Type B pancreatic cell (in vitro differentiated cells): ENCODE measurements around the gene GRAMD4. TPM values are rescaled to one million over a fixed set of nuclear protein-coding genes. Genes with fewer than 3 reads are reported as not detected.
"Not testable (repeated sequence)": the region's sequence is repeated elsewhere in the genome, so short reads cannot be mapped to it uniquely, and the experiment has no call there.

Experiments used
- DNase-seq: peaks from one replicate; pipeline ENCODE4 v3.0.0; 2021; ENCODE audit warnings: mixed read lengths; ENCODE audit not compliant: unreplicated experiment; ENCODE audit errors: extremely low spot score
- H3K27ac Mint-ChIP-seq: 2 replicates; pipeline ENCODE4 v1.8.0; 2021; ENCODE audit warnings: mild to moderate bottlenecking, mixed read lengths
- H3K27me3 Mint-ChIP-seq: 2 replicates; pipeline ENCODE4 v1.8.0; 2021; ENCODE audit warnings: mixed read lengths
- H3K36me3 Mint-ChIP-seq: 2 replicates; pipeline ENCODE4 v1.8.0; 2021; ENCODE audit warnings: mixed read lengths
- H3K4me1 Mint-ChIP-seq: one replicate; pipeline ENCODE4 v1.8.0; 2021; ENCODE audit warnings: mixed read lengths; ENCODE audit not compliant: unreplicated experiment
- H3K4me3 Mint-ChIP-seq: 2 replicates; pipeline ENCODE4 v1.8.0; 2021; ENCODE audit warnings: mild to moderate bottlenecking, mixed read lengths
- H3K9me3 Mint-ChIP-seq: 2 replicates; pipeline ENCODE4 v1.8.0; 2021; ENCODE audit warnings: mixed read lengths
- CTCF ChIP-seq: fragments of 200-600 bp; sonication (generic); conservative IDR thresholded peaks from 2 replicates; pipeline ENCODE4 v1.5.0; 2021; ENCODE audit warnings: antibody characterized with exemption, mild to moderate bottlenecking
- total RNA-seq: library from RNA; stranded (reverse); gene quantifications from 2 replicates; pipeline ENCODE4 v1.2.1, GENCODE V29; 2021; ENCODE audit warnings: low replicate concordance

GRAMD4 gene
- total RNA-seq, 1 donor from 2014 or later, result 56.4 TPM

DNA sequence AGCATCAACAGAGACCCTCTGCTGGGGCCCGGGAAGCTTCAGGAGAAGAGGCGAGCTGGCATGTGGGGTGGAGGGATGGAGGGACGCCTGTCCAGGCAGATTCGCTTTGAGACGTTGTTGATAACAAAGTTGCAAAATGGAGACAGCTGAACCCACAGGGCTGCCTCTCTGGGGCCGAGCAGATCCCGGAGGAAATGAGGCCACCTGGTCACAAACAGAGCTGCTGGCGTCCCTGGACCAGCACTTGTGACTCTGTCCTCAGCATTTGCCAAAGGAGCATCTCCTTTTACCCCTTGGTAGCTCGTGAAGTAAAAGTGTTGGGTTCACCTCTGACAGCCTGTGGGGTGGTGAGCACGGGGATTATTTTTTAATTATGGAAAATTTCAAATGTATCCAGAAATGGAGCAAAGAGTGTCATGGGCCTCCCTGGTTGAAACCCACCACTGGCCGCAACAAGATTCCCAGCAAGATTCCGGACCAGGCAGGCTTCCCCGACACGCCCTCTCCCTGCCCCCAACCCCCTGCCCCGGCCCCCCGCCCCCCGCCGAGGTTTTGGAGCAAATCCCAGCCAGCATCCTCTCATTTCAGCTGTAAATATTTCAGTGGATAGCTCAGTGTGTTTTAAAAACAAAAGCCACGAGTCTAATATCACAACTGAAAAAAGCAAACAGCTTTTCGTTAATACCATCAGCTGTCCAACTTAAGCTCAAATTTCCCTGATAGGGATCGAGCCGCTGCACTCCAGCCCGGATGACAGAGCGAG, 20.3 kb downstream of the GRAMD4 start:
- Mint-ChIP-seq H3K27me3 (no peaks in the 10 kb centered on the region), H3K4me1 (peaks cover 23% of the 10 kb centered on the region), H3K27ac (no peak overlapping the region), H3K36me3 (peaks cover 28% of the 10 kb centered on the region), H3K4me3 (no peak overlapping the region), H3K9me3 (peaks cover 6% of the 10 kb centered on the region)
- no peak for DNase-seq
- no peak for TF ChIP-seq CTCF

GRCh38 chr22:46641811-46642266, 21.7 kb downstream of the GRAMD4 start:
- Mint-ChIP-seq H3K27me3 (no peaks in the 10 kb centered on the region), H3K36me3 (peaks cover 32% of the 10 kb centered on the region), H3K4me3 (no peak overlapping the region), H3K9me3 (peaks cover 6% of the 10 kb centered on the region), H3K4me1 (peaks cover 27% of the 10 kb centered on the region), H3K27ac (peak overlapping the region; percentile 34)
- DNase-seq, result no peak
- TF ChIP-seq CTCF, result no peak

GRCh38 chr22:46642840-46643480, 22.8 kb downstream of the GRAMD4 start:
- H3K27me3 Mint-ChIP-seq, H3K9me3 Mint-ChIP-seq, DNase-seq, H3K4me3 Mint-ChIP-seq: not testable (repeated sequence)
- peaks cover 29% of the 10 kb centered on the region for H3K4me1 Mint-ChIP-seq
- peaks cover 33% of the 10 kb centered on the region for H3K36me3 Mint-ChIP-seq
- H3K27ac Mint-ChIP-seq, result peak overlapping the region; percentile 12

DNA sequence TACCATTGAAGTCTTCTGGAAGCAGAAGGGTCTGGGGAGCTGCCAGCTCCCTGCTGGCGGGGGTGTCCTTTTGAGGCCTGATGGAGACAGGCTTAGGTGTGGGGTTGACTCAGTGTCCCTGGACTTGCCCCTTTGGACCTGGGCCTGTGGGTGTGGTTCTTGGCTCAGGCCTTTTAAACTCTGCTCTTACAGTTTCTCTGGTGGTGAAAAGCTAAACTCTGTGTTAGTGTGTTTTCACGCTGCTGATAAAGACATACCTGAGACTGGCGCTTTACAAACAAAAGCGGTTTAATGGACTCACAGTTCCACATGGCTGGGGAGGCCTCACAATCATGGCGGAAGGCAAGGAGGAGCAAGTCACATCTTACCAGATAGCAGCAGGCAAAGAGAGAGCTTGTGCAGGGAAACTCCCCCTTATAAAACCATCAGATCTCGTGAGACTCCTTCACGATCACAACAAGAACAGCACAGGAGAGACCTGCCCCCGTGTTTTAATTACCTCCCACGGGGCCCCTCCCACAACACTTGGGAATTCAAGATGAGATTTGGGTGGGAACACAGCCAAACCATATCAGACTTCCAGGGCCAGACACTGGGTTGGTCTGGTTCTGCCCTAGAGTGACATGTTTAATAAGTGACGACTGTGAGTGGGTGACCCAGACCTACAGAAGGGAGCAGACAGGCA, 26.5 kb downstream of the GRAMD4 start:
- Mint-ChIP-seq H3K27me3 (no peaks in the 10 kb centered on the region), H3K4me3 (no peak overlapping the region), H3K4me1 (peaks cover 30% of the 10 kb centered on the region), H3K36me3 (peaks cover 30% of the 10 kb centered on the region), H3K9me3 (peaks cover 6% of the 10 kb centered on the region), H3K27ac (peak overlapping the region; percentile 43)
- no peak for TF ChIP-seq CTCF
- no peak for DNase-seq

GRCh38 chr22:46648225-46648820, 28.1 kb downstream of the GRAMD4 start:
- H3K4me1 Mint-ChIP-seq, result peaks cover 37% of the 10 kb centered on the region
- not testable (repeated sequence) for H3K4me3 Mint-ChIP-seq, H3K27ac Mint-ChIP-seq, H3K27me3 Mint-ChIP-seq, DNase-seq, H3K9me3 Mint-ChIP-seq
- H3K36me3 Mint-ChIP-seq, result peaks cover 17% of the 10 kb centered on the region

DNA sequence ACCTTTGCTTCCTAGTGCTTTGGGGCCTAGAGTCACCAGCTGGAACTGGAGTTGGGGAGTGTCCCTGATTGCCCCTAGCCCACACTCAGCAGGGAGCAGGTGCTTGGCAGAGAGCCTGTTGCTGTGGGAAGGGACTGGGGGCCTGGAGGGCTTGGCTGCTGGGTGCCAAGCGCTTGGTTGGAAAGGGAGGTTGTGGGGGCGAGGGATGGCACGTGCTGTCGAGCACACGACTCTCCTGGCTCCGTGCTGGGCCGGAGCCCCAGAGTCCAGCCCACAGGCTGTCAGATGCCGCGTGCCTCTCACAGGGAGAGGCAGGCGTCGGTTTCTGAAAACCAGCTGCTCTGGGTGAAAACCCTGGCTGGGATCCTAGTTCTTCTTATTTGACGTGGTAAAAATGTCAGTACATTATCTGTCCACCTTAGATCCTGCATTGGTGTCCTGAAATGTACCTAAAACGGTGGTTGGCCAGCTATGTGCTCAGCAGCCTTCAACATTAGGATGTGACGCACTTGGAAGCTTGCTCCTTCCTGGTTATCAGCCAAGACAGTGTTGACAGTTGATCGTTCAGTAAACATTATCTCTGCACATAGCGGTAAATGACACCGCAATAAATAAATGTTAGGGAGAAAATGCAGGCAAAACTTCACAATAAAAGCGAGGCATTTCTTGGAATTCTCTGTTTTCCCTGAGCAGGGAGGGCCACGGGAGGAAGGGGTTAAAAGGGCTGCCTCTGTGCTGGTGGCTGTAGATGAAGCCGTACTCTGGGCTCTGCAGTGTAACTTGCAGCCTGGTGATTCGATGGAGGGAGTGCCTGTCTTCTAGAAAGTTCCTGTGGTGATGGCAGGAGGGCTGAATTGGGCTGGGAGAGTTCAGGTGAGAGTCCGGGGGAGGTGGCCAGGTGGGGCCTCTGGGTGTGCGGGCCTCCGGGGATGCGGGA, 29.2 kb downstream of the GRAMD4 start:
- peaks cover 10% of the 10 kb centered on the region for H3K36me3 Mint-ChIP-seq
- H3K9me3 Mint-ChIP-seq, result no peaks in the 10 kb centered on the region
- H3K4me1 Mint-ChIP-seq, result peaks cover 37% of the 10 kb centered on the region
- no peak for TF ChIP-seq CTCF
- peak overlapping the region; percentile 61 for H3K27ac Mint-ChIP-seq
- no peaks in the 10 kb centered on the region for H3K27me3 Mint-ChIP-seq
- H3K4me3 Mint-ChIP-seq, result peak overlapping the region; percentile 31
- no peak for DNase-seq
